ENCODE data around the gene COG1. TPM values are rescaled to one million over a fixed set of nuclear protein-coding genes. Genes with fewer than 3 reads are reported as not detected.

COG1 gene
- polyA plus RNA-seq, 1 of the 3 experiments (the other 2 are of a cell fraction), result 52.8 TPM

GRCh38 chr17:73197161-73197560 lies 4.3 kb downstream of the COG1 start:
- Histone ChIP-seq H3K9ac (no peak overlapping the region), H2AFZ (ENCODE audit: low read depth) (no peak overlapping the region), H4K20me1 (ENCODE audit: insufficient read depth) (no peaks in the 10 kb centered on the region), H3F3A (replicated peaks; ENCODE audit: insufficient read depth) (peaks cover 6% of the 10 kb centered on the region), H3K4me2 (no peak overlapping the region), H3K79me2 (ENCODE audit: insufficient read depth) (peaks cover 55% of the 10 kb centered on the region), H3K27me3 (ENCODE audit: insufficient read depth) (no peaks in the 10 kb centered on the region), H3K9me3 (no peaks in the 10 kb centered on the region), H3K4me1 (ENCODE audit: control insufficient read depth in 1 of 2, insufficient read depth in 2 of 2, low read depth in 1 of 2, low read length in 1 of 2) (peaks cover 2 to 5% of the 10 kb centered on the region in 2 experiments; a peak in 2 of 4 replicates), H3K36me3 (replicated peaks in 1 of 2; ENCODE audit: control insufficient read depth in 1 of 2, insufficient read depth in 2 of 2, low read length in 1 of 2) (peaks cover 55 to 64% of the 10 kb centered on the region in 2 experiments), H3K4me3 (ENCODE audit: low read depth in 2 of 2, low read length in 1 of 2) (no peak overlapping the region), H3K27ac (ENCODE audit: low read depth in 2 of 2, low read length in 1 of 2) (no peak overlapping the region), H3K9me2 (no peaks in the 10 kb centered on the region)
- DNase-seq, result no peak
- ChIA-PET POLR2A (no interaction called here), CTCF (interaction anchor here (0.7 to 2.9 kb wide), 10 partner anchors 10 to 640 kb away, joined by 3 to 12 read pairs (median 4); no protein-coding TSS in a partner anchor)
- WGBS (ENCODE audit: low lambda C conversion rate), result 73% methylated on average over 5 of the region's 5 CpGs
- TF ChIP-seq PBX3 (IDR thresholded peaks at IDR 0.05) (no peak), MAX (IDR thresholded peaks at IDR 0.05; ENCODE audit: low read depth) (no peak), RCOR1 (IDR thresholded peaks at IDR 0.05; ENCODE audit: low read length) (no peak), SMC3 (IDR thresholded peaks at IDR 0.05; ENCODE audit: low read depth, low read length) (no peak), GABPA (IDR thresholded peaks at IDR 0.05; ENCODE audit: low read depth) (no peak), EZH2phosphoT487 (IDR thresholded peaks at IDR 0.05; ENCODE audit: borderline replicate concordance, low read depth) (no peak), ELF1 (IDR thresholded peaks at IDR 0.05) (no peak), POLR2AphosphoS5 (IDR thresholded peaks at IDR 0.05; ENCODE audit: low read depth, low read length) (no peak), MXI1 (IDR thresholded peaks at IDR 0.05; ENCODE audit: low read depth, low read length) (no peak), SIN3A (IDR thresholded peaks at IDR 0.05; ENCODE audit: borderline replicate concordance, low read depth, low read length) (no peak), USF1 (IDR thresholded peaks at IDR 0.05; ENCODE audit: borderline replicate concordance, low read depth) (no peak), NRF1 (IDR thresholded peaks at IDR 0.05; ENCODE audit: low read depth, low read length) (no peak), FOSL2 (IDR thresholded peaks at IDR 0.05; ENCODE audit: borderline replicate concordance, low read depth) (no peak), CTCF (IDR thresholded peaks at IDR 0.05) (no peak), MEF2A (IDR thresholded peaks at IDR 0.05; ENCODE audit: borderline replicate concordance, low read depth) (no peak), CHD2 (IDR thresholded peaks at IDR 0.05; ENCODE audit: low read length, partially characterized antibody) (no peak), FOXM1 (IDR thresholded peaks at IDR 0.05; ENCODE audit: low read depth) (no peak), NFIC (IDR thresholded peaks at IDR 0.05; ENCODE audit: borderline replicate concordance) (no peak)
